HepG2 (cell line): Measurements from ENCODE around the gene YY2. TPM values are rescaled to one million over a fixed set of nuclear protein-coding genes. Genes with fewer than 3 reads are reported as not detected.
A peak's percentile ranks its signal among the peaks of the same experiment; 100 is the strongest.

Experiments
- FOXA1 ChIP-seq, 2 experiments: fragments of 450-650 bp in 1 of 2; sonication (generic) in 1 of 2; formaldehyde crosslinking in 1 of 2; IDR thresholded peaks; 2 replicates each; pipeline versions ENCODE4 v1.4.0 to v1.6.1; 2016 to 2020; ENCODE audit warnings: missing genetic modification reagents in 1 of 2
- GZF1 ChIP-seq: sonication (generic); formaldehyde crosslinking; IDR thresholded peaks from 2 replicates; pipeline ENCODE4 v1.5.1; 2020; ENCODE audit warnings: mild to moderate bottlenecking, missing genetic modification reagents
- KDM4B ChIP-seq: sonication (generic); formaldehyde crosslinking; IDR thresholded peaks from 2 replicates; pipeline ENCODE4 v1.4.0; 2020; ENCODE audit warnings: missing genetic modification reagents
- PRMT3 ChIP-seq: sonication (generic); formaldehyde crosslinking; IDR thresholded peaks from 2 replicates; pipeline ENCODE4 v1.8.1; 2022; ENCODE audit warnings: low read depth, mild to moderate bottlenecking, moderate library complexity, missing genetic modification reagents, borderline replicate concordance
- WIZ ChIP-seq: sonication (generic); formaldehyde crosslinking; IDR thresholded peaks from 2 replicates; pipeline ENCODE4 v1.5.1; 2020; ENCODE audit warnings: mild to moderate bottlenecking, missing genetic modification reagents
- ZBTB20 ChIP-seq: sonication (generic); formaldehyde crosslinking; IDR thresholded peaks from 2 replicates; pipeline ENCODE4 v1.8.1; 2023; ENCODE audit warnings: missing genetic modification reagents, low read depth, mild to moderate bottlenecking, borderline replicate concordance
- ZFP41 ChIP-seq: sonication (generic); formaldehyde crosslinking; IDR thresholded peaks from 2 replicates; pipeline ENCODE4 v1.4.0; 2020; ENCODE audit warnings: mild to moderate bottlenecking, missing genetic modification reagents, borderline replicate concordance
- ZIK1 ChIP-seq: sonication (generic); formaldehyde crosslinking; IDR thresholded peaks from 2 replicates; pipeline ENCODE4 v1.5.0; 2020; ENCODE audit warnings: mild to moderate bottlenecking, low read depth, missing genetic modification reagents, borderline replicate concordance
- ZNF382 ChIP-seq: sonication (generic); formaldehyde crosslinking; IDR thresholded peaks from 2 replicates; pipeline ENCODE4 v1.5.0; 2020; ENCODE audit warnings: missing genetic modification reagents, mild to moderate bottlenecking, borderline replicate concordance
- ZNF468 ChIP-seq: sonication (generic); formaldehyde crosslinking; IDR thresholded peaks from 2 replicates; pipeline ENCODE4 v1.8.0; 2022; ENCODE audit warnings: mild to moderate bottlenecking, moderate library complexity, missing genetic modification reagents
- ZNF615 ChIP-seq: sonication (generic); formaldehyde crosslinking; IDR thresholded peaks from 2 replicates; pipeline ENCODE4 v1.5.0; 2020; ENCODE audit warnings: mild to moderate bottlenecking, missing genetic modification reagents, borderline replicate concordance
- polyA plus RNA-seq, 8 experiments: library from polyadenylated mRNA; depleted of rRNA in 3 of 8; stranded (reverse) in 7 of 8; unstranded in 1 of 8; fragments of >200 nt; fragmentation: Illumina TruSeq in 4 of 8; extraction: Trizol in 4 of 8; gene quantifications; 2 replicates each; pipeline versions ENCODE4 v1.2.1 to v1.2.3, GENCODE V29; 2011 to 2016; ENCODE audit warnings: low read depth in 4 of 8, missing spikeins in 1 of 8, mixed read lengths in 1 of 8; ENCODE audit not compliant: insufficient read depth in 1 of 8
- total RNA-seq, 5 experiments: library from RNA; depleted of rRNA; stranded (reverse); fragments of >200 nt; fragmentation: Illumina TruSeq; extraction: Trizol; gene quantifications; 2 replicates each; pipeline ENCODE4 v1.2.3, GENCODE V29; 2016; ENCODE audit warnings: low read depth in 1 of 5
- TF ChIP-seq, protein P1 (sequence below): fragments of 450-650 bp; IDR thresholded peaks from 2 replicates; pipeline ENCODE4 v1.6.1; 2017; ENCODE audit warnings: mild to moderate bottlenecking
- TF ChIP-seq, protein P2 (sequence below): sonication (generic); formaldehyde crosslinking; IDR thresholded peaks from 2 replicates; pipeline ENCODE4 v1.5.1; 2020; ENCODE audit warnings: missing genetic modification reagents, mild to moderate bottlenecking, borderline replicate concordance
- TF ChIP-seq, protein P3 (sequence below): sonication (generic); formaldehyde crosslinking; IDR thresholded peaks from 2 replicates; pipeline ENCODE4 v1.9.0; 2022; ENCODE audit warnings: low read depth, missing genetic modification reagents
- TF ChIP-seq, protein P4 (sequence below): sonication (generic); formaldehyde crosslinking; IDR thresholded peaks from 2 replicates; pipeline ENCODE4 v1.5.1; 2020; ENCODE audit warnings: missing genetic modification reagents, mild to moderate bottlenecking, borderline replicate concordance
- TF ChIP-seq, protein P5 (sequence below): IDR thresholded peaks from 2 replicates; pipeline ENCODE4 v1.6.1; 2016; ENCODE audit warnings: missing compliant biosample characterization, missing genetic modification reagents, borderline replicate concordance
- TF ChIP-seq, protein P6 (sequence below): sonication (generic); formaldehyde crosslinking; IDR thresholded peaks from 2 replicates; pipeline ENCODE4 v1.8.1; 2022; ENCODE audit warnings: mild to moderate bottlenecking, missing genetic modification reagents

The YY2 gene
- total and polyA plus RNA-seq, 2 of the 13 experiments (the other 11 are each of a cell fraction or from before 2014, with no cell fraction given): 0.34 to 0.44 TPM

DNA sequence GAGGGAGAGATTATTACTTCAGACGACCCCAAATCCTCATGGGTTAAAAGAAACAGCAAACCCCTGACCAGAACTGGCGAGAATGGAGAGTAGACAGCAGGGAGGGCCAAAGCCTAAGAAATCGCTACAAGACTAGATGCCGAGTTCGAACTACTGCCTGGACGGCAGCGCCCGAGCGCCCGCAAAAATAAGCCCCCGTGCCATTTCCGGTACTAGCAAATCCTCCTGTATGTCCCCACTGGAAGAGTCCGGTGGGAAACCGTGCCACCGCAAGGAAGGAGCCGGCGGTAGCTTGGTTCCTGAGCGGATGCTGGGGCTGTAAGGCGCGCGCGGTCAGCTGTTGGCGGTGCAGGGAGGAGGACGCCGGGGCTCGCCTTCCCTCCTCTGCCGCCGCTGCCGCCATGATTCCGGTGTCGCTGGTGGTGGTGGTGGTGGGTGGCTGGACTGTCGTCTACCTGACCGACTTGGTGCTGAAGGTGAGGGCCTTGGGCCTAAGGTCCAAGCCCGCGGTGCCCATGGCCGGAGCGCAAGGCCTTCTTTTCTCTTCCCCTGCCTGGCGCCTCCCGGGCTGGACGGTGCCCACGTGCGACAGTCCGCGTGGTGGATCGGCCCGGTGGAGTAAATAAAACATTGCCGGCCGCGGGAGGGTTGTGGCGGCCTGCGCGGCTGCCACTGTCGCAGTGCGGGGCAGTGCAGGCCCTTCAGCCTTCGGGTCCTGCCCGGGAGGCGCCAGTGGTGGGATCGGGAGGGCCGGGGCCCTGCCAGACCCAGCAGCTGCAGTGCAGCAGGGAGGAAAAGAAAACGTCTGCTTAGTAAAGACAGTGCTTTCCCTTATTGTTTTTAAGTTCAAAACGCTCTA is 16.2 kb upstream of the YY2 start, which contains the start of gene MBTPS2 (continued):
- no peak for TF ChIP-seq ZNF382 (CRISPR knock-in tag)
- TF ChIP-seq KDM4B (CRISPR knock-in tag): 0 out of 2 replicates have a peak, but pooled peaks have one; percentile 65
- TF ChIP-seq GZF1 (CRISPR knock-in tag): no peak
- TF ChIP-seq ZNF615 (CRISPR knock-in tag): no peak
- TF ChIP-seq PRMT3: peak; percentile 62; the same call in 1 of the 2 replicates
- no peak for TF ChIP-seq ZIK1 (CRISPR knock-in tag)
- TF ChIP-seq, protein P1, sequence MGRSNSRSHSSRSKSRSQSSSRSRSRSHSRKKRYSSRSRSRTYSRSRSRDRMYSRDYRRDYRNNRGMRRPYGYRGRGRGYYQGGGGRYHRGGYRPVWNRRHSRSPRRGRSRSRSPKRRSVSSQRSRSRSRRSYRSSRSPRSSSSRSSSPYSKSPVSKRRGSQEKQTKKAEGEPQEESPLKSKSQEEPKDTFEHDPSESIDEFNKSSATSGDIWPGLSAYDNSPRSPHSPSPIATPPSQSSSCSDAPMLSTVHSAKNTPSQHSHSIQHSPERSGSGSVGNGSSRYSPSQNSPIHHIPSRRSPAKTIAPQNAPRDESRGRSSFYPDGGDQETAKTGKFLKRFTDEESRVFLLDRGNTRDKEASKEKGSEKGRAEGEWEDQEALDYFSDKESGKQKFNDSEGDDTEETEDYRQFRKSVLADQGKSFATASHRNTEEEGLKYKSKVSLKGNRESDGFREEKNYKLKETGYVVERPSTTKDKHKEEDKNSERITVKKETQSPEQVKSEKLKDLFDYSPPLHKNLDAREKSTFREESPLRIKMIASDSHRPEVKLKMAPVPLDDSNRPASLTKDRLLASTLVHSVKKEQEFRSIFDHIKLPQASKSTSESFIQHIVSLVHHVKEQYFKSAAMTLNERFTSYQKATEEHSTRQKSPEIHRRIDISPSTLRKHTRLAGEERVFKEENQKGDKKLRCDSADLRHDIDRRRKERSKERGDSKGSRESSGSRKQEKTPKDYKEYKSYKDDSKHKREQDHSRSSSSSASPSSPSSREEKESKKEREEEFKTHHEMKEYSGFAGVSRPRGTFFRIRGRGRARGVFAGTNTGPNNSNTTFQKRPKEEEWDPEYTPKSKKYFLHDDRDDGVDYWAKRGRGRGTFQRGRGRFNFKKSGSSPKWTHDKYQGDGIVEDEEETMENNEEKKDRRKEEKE: no peak
- TF ChIP-seq, protein P2, sequence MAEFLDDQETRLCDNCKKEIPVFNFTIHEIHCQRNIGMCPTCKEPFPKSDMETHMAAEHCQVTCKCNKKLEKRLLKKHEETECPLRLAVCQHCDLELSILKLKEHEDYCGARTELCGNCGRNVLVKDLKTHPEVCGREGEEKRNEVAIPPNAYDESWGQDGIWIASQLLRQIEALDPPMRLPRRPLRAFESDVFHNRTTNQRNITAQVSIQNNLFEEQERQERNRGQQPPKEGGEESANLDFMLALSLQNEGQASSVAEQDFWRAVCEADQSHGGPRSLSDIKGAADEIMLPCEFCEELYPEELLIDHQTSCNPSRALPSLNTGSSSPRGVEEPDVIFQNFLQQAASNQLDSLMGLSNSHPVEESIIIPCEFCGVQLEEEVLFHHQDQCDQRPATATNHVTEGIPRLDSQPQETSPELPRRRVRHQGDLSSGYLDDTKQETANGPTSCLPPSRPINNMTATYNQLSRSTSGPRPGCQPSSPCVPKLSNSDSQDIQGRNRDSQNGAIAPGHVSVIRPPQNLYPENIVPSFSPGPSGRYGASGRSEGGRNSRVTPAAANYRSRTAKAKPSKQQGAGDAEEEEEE: no peak
- TF ChIP-seq, protein P3, sequence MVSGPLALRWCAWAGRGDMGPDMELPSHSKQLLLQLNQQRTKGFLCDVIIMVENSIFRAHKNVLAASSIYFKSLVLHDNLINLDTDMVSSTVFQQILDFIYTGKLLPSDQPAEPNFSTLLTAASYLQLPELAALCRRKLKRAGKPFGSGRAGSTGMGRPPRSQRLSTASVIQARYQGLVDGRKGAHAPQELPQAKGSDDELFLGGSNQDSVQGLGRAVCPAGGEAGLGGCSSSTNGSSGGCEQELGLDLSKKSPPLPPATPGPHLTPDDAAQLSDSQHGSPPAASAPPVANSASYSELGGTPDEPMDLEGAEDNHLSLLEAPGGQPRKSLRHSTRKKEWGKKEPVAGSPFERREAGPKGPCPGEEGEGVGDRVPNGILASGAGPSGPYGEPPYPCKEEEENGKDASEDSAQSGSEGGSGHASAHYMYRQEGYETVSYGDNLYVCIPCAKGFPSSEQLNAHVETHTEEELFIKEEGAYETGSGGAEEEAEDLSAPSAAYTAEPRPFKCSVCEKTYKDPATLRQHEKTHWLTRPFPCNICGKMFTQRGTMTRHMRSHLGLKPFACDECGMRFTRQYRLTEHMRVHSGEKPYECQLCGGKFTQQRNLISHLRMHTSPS (CRISPR knock-in tag): no peak
- TF ChIP-seq WIZ (CRISPR knock-in tag): no peak
- TF ChIP-seq, protein P4, sequence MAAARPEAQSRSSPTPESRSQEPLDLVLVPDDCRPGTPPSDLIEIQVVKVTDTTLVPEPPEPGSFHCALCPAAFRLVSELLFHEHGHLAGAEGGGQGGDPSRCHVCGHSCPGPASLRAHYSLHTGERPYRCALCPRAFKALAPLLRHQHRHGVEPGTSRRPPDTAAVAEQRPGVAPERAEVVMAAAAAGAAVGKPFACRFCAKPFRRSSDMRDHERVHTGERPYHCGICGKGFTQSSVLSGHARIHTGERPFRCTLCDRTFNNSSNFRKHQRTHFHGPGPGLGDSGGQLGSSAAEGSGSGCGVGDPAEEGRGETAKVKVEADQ (CRISPR knock-in tag): no peak
- TF ChIP-seq ZFP41: peak; percentile 31; the same call in 1 of the 2 replicates
- no peak for TF ChIP-seq ZNF468 (CRISPR knock-in tag)
- TF ChIP-seq ZBTB20: peak; percentile 44; the same call in 1 of the 2 replicates
- TF ChIP-seq, protein P5, sequence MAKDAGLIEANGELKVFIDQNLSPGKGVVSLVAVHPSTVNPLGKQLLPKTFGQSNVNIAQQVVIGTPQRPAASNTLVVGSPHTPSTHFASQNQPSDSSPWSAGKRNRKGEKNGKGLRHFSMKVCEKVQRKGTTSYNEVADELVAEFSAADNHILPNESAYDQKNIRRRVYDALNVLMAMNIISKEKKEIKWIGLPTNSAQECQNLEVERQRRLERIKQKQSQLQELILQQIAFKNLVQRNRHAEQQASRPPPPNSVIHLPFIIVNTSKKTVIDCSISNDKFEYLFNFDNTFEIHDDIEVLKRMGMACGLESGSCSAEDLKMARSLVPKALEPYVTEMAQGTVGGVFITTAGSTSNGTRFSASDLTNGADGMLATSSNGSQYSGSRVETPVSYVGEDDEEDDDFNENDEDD: peak; percentile 29; the same call in 1 of the 2 replicates
- no peak for TF ChIP-seq FOXA1 (IDR thresholded peaks at IDR 0.05)
- peak; percentile 9; the same call in 1 of the 2 replicates for TF ChIP-seq FOXA1 (CRISPR knock-in tag; IDR thresholded peaks at IDR 0.05)
- TF ChIP-seq, protein P6, sequence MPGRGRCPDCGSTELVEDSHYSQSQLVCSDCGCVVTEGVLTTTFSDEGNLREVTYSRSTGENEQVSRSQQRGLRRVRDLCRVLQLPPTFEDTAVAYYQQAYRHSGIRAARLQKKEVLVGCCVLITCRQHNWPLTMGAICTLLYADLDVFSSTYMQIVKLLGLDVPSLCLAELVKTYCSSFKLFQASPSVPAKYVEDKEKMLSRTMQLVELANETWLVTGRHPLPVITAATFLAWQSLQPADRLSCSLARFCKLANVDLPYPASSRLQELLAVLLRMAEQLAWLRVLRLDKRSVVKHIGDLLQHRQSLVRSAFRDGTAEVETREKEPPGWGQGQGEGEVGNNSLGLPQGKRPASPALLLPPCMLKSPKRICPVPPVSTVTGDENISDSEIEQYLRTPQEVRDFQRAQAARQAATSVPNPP (CRISPR knock-in tag): no peak; the same call in 1 of the 2 replicates
